IMR-90 (cell line): ENCODE measurements around the gene CARD8. TPM values are rescaled to one million over a fixed set of nuclear protein-coding genes. Genes with fewer than 3 reads are reported as not detected.
A peak's percentile ranks its signal among the peaks of the same experiment; 100 is the strongest.

Experiments
- ATAC-seq: fragments of 200-7000 bp; cut with Tn5 transposase; 2 replicates; pipeline ENCODE4 v1.9.1; 2020; ENCODE audit warnings: low read depth, mild to moderate bottlenecking, moderate library complexity
- BruUV-seq: library from RNA; stranded (reverse); fragments of 400-500 nt; replicated peaks from 2 replicates; lab custom pipeline; 2021; lab: Mats Ljungman, UMichigan
- CTCF ChIA-PET: fragments of 300-600 bp; formaldehyde crosslinking; extraction: SDS; loops from one replicate; lab custom pipeline; 2021; ENCODE audit warnings: antibody characterized with exemption; lab: Yijun Ruan, JAX
- POLR2A ChIA-PET: fragments of 300-600 bp; sonication (Branson Sonifier 250); formaldehyde crosslinking; loops from one replicate; lab custom pipeline; 2022; ENCODE audit warnings: antibody characterized with exemption; ENCODE audit not compliant: unreplicated experiment; lab: Charles Lee
- DNase-seq: peaks from one replicate; pipeline ENCODE4 v3.0.0; 2013
- H2AFZ ChIP-seq: replicated peaks from 2 replicates; pipeline ENCODE3; 2013; ENCODE audit warnings: low read length, mild to moderate bottlenecking; ENCODE audit not compliant: poor library complexity
- H2AK5ac ChIP-seq: 2 replicates; pipeline ENCODE4 v1.6.1; 2013; ENCODE audit warnings: low read depth, low read length, inconsistent platforms
- H2AK9ac ChIP-seq: replicated peaks from 2 replicates; pipeline ENCODE3; 2013; ENCODE audit warnings: mild to moderate bottlenecking, low read depth, low read length, moderate library complexity; ENCODE audit not compliant: poor library complexity
- H2BK120ac ChIP-seq: 2 replicates; pipeline ENCODE4 v1.6.1; 2013; ENCODE audit warnings: low read depth, low read length, inconsistent platforms
- H2BK15ac ChIP-seq: 3 replicates; pipeline ENCODE4 v1.6.1; 2013; ENCODE audit warnings: low read depth, low read length, inconsistent platforms
- H2BK20ac ChIP-seq: 2 replicates; pipeline ENCODE4 v1.6.1; 2013; ENCODE audit warnings: low read depth, mild to moderate bottlenecking, inconsistent platforms, low read length, moderate library complexity
- H2BK5ac ChIP-seq: 2 replicates; pipeline ENCODE4 v1.6.1; 2013; ENCODE audit warnings: mild to moderate bottlenecking, low read depth, low read length, inconsistent platforms; ENCODE audit not compliant: poor library complexity, severe bottlenecking
- H3K14ac ChIP-seq: replicated peaks from 2 replicates; pipeline ENCODE4 v1.6.1; 2013; ENCODE audit warnings: low read depth, low read length, inconsistent platforms
- H3K18ac ChIP-seq: 2 replicates; pipeline ENCODE4 v1.6.1; 2013; ENCODE audit warnings: low read depth, low read length, control low read depth
- H3K23ac ChIP-seq: 2 replicates; pipeline ENCODE4 v1.6.1; 2013; ENCODE audit warnings: low read depth, low read length, inconsistent platforms
- H3K27ac ChIP-seq: 2 replicates; pipeline ENCODE4 v1.5.1; 2013; ENCODE audit warnings: mild to moderate bottlenecking, control low read depth, low read length; ENCODE audit not compliant: insufficient read depth
- H3K27me3 ChIP-seq: 2 replicates; pipeline ENCODE4 v1.6.1; 2013; ENCODE audit warnings: low read length; ENCODE audit not compliant: control insufficient read depth, insufficient read depth
- H3K36me3 ChIP-seq: 2 replicates; pipeline ENCODE4 v1.6.1; 2013; ENCODE audit warnings: low read length, mixed read lengths; ENCODE audit not compliant: control insufficient read depth, insufficient read depth
- H3K4ac ChIP-seq: 2 replicates; pipeline ENCODE4 v1.6.1; 2013; ENCODE audit warnings: low read depth, low read length, inconsistent platforms
- H3K4me1 ChIP-seq: 2 replicates; pipeline ENCODE4 v1.6.1; 2013; ENCODE audit warnings: low read length, mixed read lengths; ENCODE audit not compliant: control insufficient read depth, insufficient read depth
- H3K4me2 ChIP-seq: 2 replicates; pipeline ENCODE4 v1.6.1; 2013; ENCODE audit warnings: low read depth, mild to moderate bottlenecking, control low read depth, low read length, moderate library complexity
- H3K4me3 ChIP-seq: 2 replicates; pipeline ENCODE4 v1.5.1; 2013; ENCODE audit warnings: low read depth, mild to moderate bottlenecking, control low read depth, low read length, moderate library complexity; ENCODE audit not compliant: insufficient read depth
- H3K56ac ChIP-seq: 2 replicates; pipeline ENCODE4 v1.6.1; 2013; ENCODE audit warnings: low read length, inconsistent platforms; ENCODE audit not compliant: insufficient read depth; ENCODE audit errors: extremely low read depth
- H3K79me1 ChIP-seq, 2 experiments: 2 replicates each; pipeline ENCODE4 v1.6.1; 2013; ENCODE audit warnings: low read length in 2 of 2, inconsistent platforms in 1 of 2, low read depth in 1 of 2
- H3K9ac ChIP-seq: 2 replicates; pipeline ENCODE4 v1.6.1; 2013; ENCODE audit warnings: low read depth, low read length, control low read depth
- H3K9me1 ChIP-seq: 2 replicates; pipeline ENCODE4 v1.6.1; 2013; ENCODE audit warnings: low read length, inconsistent platforms; ENCODE audit not compliant: insufficient read depth
- H3K9me3 ChIP-seq: 2 replicates; pipeline ENCODE4 v1.6.1; 2013; ENCODE audit warnings: low read length; ENCODE audit not compliant: control insufficient read depth, insufficient read depth
- H4K20me1 ChIP-seq: 2 replicates; pipeline ENCODE4 v1.6.1; 2013; ENCODE audit warnings: low read length, inconsistent platforms; ENCODE audit not compliant: insufficient read depth
- H4K5ac ChIP-seq: 2 replicates; pipeline ENCODE4 v1.6.1; 2013; ENCODE audit warnings: mild to moderate bottlenecking, low read depth, low read length, control low read depth
- H4K8ac ChIP-seq, 2 experiments: 2 replicates each; pipeline ENCODE4 v1.6.1; 2013; ENCODE audit warnings: low read depth in 2 of 2, low read length in 2 of 2, control low read depth in 1 of 2, inconsistent platforms in 1 of 2
- H4K91ac ChIP-seq: 2 replicates; pipeline ENCODE4 v1.6.1; 2013; ENCODE audit warnings: low read depth, low read length, inconsistent platforms; ENCODE audit not compliant: insufficient read depth
- BHLHE40 ChIP-seq: fragments of 150-350 bp; IDR thresholded peaks from 2 replicates; pipeline ENCODE4 v1.6.1; 2016; ENCODE audit warnings: mild to moderate bottlenecking, low read depth, low read length
- CEBPB ChIP-seq: IDR thresholded peaks from 2 replicates; pipeline ENCODE4 v1.6.1; 2012; ENCODE audit warnings: low read depth, low read length, improper control_type of control experiment
- CHD1 ChIP-seq: IDR thresholded peaks from 2 replicates; pipeline ENCODE4 v1.6.1; 2012; ENCODE audit warnings: low read depth, low read length, improper control_type of control experiment
- CTCF ChIP-seq: conservative IDR thresholded peaks from 2 replicates; pipeline ENCODE4 v1.5.1; 2012; ENCODE audit warnings: mild to moderate bottlenecking, low read depth, low read length, improper control_type of control experiment
- ELK1 ChIP-seq: fragments of 150-350 bp; IDR thresholded peaks from 2 replicates; pipeline ENCODE4 v1.6.1; 2016; ENCODE audit warnings: low read depth, mild to moderate bottlenecking, low read length, moderate library complexity, borderline replicate concordance
- FOS ChIP-seq: fragments of 150-350 bp; IDR thresholded peaks from 2 replicates; pipeline ENCODE4 v1.6.1; 2016; ENCODE audit warnings: low read depth, low read length
- MAFK ChIP-seq: IDR thresholded peaks from 2 replicates; pipeline ENCODE4 v1.6.1; 2012; ENCODE audit warnings: low read depth, low read length, improper control_type of control experiment
- MAZ ChIP-seq: IDR thresholded peaks from 2 replicates; pipeline ENCODE4 v1.6.1; 2012; ENCODE audit warnings: low read depth, mild to moderate bottlenecking, low read length, improper control_type of control experiment, moderate library complexity, borderline replicate concordance
- MXI1 ChIP-seq: IDR thresholded peaks from 2 replicates; pipeline ENCODE4 v1.6.1; 2012; ENCODE audit warnings: low read depth, mild to moderate bottlenecking, low read length, moderate library complexity, borderline replicate concordance
- NFE2L2 ChIP-seq: fragments of 150-350 bp; IDR thresholded peaks from 2 replicates; pipeline ENCODE4 v1.6.1; 2016; ENCODE audit warnings: low read depth, mild to moderate bottlenecking, low read length
- POLR2A ChIP-seq: IDR thresholded peaks from 2 replicates; pipeline ENCODE4 v1.6.1; 2012; ENCODE audit warnings: mild to moderate bottlenecking, low read depth, low read length
- RAD21 ChIP-seq: IDR thresholded peaks from 2 replicates; pipeline ENCODE4 v1.6.1; 2012; ENCODE audit warnings: low read length, improper control_type of control experiment
- RCOR1 ChIP-seq: IDR thresholded peaks from 2 replicates; pipeline ENCODE4 v1.6.1; 2012; ENCODE audit warnings: mild to moderate bottlenecking, low read length, improper control_type of control experiment; ENCODE audit not compliant: insufficient replicate concordance
- RFX5 ChIP-seq: IDR thresholded peaks from 2 replicates; pipeline ENCODE4 v1.8.0; 2012; ENCODE audit warnings: low read depth, mild to moderate bottlenecking, low read length, moderate library complexity
- SMC3 ChIP-seq: fragments of 150-350 bp; IDR thresholded peaks from 2 replicates; pipeline ENCODE4 v1.6.1; 2016; ENCODE audit warnings: low read depth, mild to moderate bottlenecking, antibody characterized with exemption, low read length, moderate library complexity
- USF2 ChIP-seq: fragments of 150-350 bp; IDR thresholded peaks from 2 replicates; pipeline ENCODE4 v1.6.1; 2017; ENCODE audit warnings: mild to moderate bottlenecking, antibody characterized with exemption, low read length, low read depth
- WGBS, 2 experiments: methylation state at CpG; one replicate each; pipeline versions ENCODE4 v1.1.5 to v1.1.7; 2013; ENCODE audit warnings: missing lambda C conversion rate in 2 of 2; ENCODE audit not compliant: insufficient read length in 1 of 2; ENCODE audit errors: extremely low coverage in 2 of 2; 5-methylcytosine and 5-hydroxymethylcytosine counted together
- dilution Hi-C: fragments of 300-500 bp; cut with HindIII; formaldehyde crosslinking; loops from one replicate; pipeline ENCODE4 v1.14.3; 2018; ENCODE audit warnings: low sequenced_read_pairs; ENCODE audit not compliant: unreplicated experiment
- in situ Hi-C: fragments of 300-500 bp; cut with MboI; formaldehyde crosslinking; loops from 3 replicates; pipeline ENCODE4 v1.14.3; 2019; ENCODE audit warnings: low sequenced_read_pairs, inconsistent platforms, mixed read lengths
- intact Hi-C: fragments of 100-400 bp; cut with micrococcal nuclease; formaldehyde crosslinking; loops from 2 replicates; pipeline ENCODE4 v1.10.0; 2022
- polyA plus RNA-seq, 3 experiments: library from polyadenylated mRNA; depleted of rRNA; stranded (reverse); fragments of >200 nt; gene quantifications; 2 replicates each; pipeline ENCODE4 v1.2.3, GENCODE V29; 2012; ENCODE audit warnings: low replicate concordance in 1 of 3
- total RNA-seq: library from RNA; depleted of rRNA; stranded (reverse); fragments of >200 nt; gene quantifications from 2 replicates; pipeline ENCODE4 v1.2.3, GENCODE V29; 2012

The CARD8 gene
- total and polyA plus RNA-seq, 2 of the 4 experiments (the other 2 are of a cell fraction): 11.3 to 15.5 TPM

- Histone ChIP-seq H3K23ac (no peak overlapping the region), H3K18ac (no peak overlapping the region), H4K20me1 (no peaks in the 10 kb centered on the region; the same call in 1 of the 2 replicates), H3K27ac (no peak overlapping the region), H3K14ac (no peak overlapping the region), H3K9me3 (no peaks in the 10 kb centered on the region), H4K91ac (no peak overlapping the region), H2BK15ac (no peak overlapping the region), H3K4me2 (no peak overlapping the region), H3K4ac (no peak overlapping the region), H3K27me3 (no peaks in the 10 kb centered on the region), H3K79me1 (peaks cover 0 to 7% of the 10 kb centered on the region in 2 experiments; a peak in 1 of 4 replicates), H3K9ac (no peak overlapping the region), H3K4me3 (no peak overlapping the region), H3K4me1 (peaks cover 5% of the 10 kb centered on the region), H2BK120ac (no peak overlapping the region), H3K9me1 (no peaks in the 10 kb centered on the region), H2AK9ac (no peak overlapping the region), H4K5ac (no peak overlapping the region), H2AK5ac (no peak overlapping the region), H3K36me3 (peaks cover 6% of the 10 kb centered on the region), H3K56ac (no peak overlapping the region), H2AFZ (no peak overlapping the region), H4K8ac (no peak overlapping the region), H2BK20ac (no peak overlapping the region), H2BK5ac (no peak overlapping the region)
- in situ Hi-C loops (no loop called here), dilution Hi-C loops (no loop called here), intact Hi-C loops (no loop called here)
- ChIA-PET CTCF (no interaction called here), POLR2A (no interaction called here)
- no TSS peak for BruUV-seq
- no CpG with 5 or more reads among the region's 9 CpGs for WGBS, 2 experiments
- ATAC-seq (no peak; the same call in 1 of the 2 replicates), DNase-seq (peak; percentile 51)
- no peak for TF ChIP-seq SMC3
- no peak for TF ChIP-seq RFX5
- no peak for TF ChIP-seq MXI1
- TF ChIP-seq MAFK: no peak
- no peak for TF ChIP-seq CTCF
- no peak for TF ChIP-seq BHLHE40
- no peak for TF ChIP-seq USF2
- TF ChIP-seq RAD21: no peak
- TF ChIP-seq CHD1: no peak
- no peak for TF ChIP-seq MAZ
- no peak for TF ChIP-seq CEBPB
- TF ChIP-seq NFE2L2: no peak
- TF ChIP-seq FOS: no peak
- no peak for TF ChIP-seq POLR2A
- no peak for TF ChIP-seq ELK1
- no peak for TF ChIP-seq RCOR1
Observed at GRCh38 chr19:48239582-48240141, 16.1 kb downstream of the CARD8 start.
